Neural progenitor cell (in vitro differentiated cells): ENCODE measurements around the gene TRAPPC6A. TPM values are rescaled to one million over a fixed set of nuclear protein-coding genes. Genes with fewer than 3 reads are reported as not detected.

Source experiments
- DNase-seq: peaks from one replicate; pipeline ENCODE4 v3.0.0-alpha.2; 2016; ENCODE audit warnings: low spot score
- H2AFZ ChIP-seq: fragments of 200-600 bp; sonication (generic); replicated peaks from 2 replicates; pipeline ENCODE4 v1.6.1; 2016; ENCODE audit warnings: antibody characterized with exemption
- H3F3A ChIP-seq: fragments of 200-600 bp; sonication (generic); 2 replicates; pipeline ENCODE4 v1.6.1; 2016; ENCODE audit warnings: antibody characterized with exemption, low read depth
- H3K27ac ChIP-seq: fragments of 200-600 bp; sonication (generic); 2 replicates; pipeline ENCODE4 v1.5.1; 2016; ENCODE audit warnings: mild to moderate bottlenecking
- H3K27me3 ChIP-seq: fragments of 200-600 bp; sonication (generic); 2 replicates; pipeline ENCODE4 v1.6.1; 2016; ENCODE audit warnings: mild to moderate bottlenecking, moderate library complexity
- H3K36me3 ChIP-seq: fragments of 200-600 bp; sonication (generic); 2 replicates; pipeline ENCODE4 v1.5.1; 2016
- H3K4me1 ChIP-seq: fragments of 200-600 bp; sonication (generic); 2 replicates; pipeline ENCODE4 v1.6.1; 2016; ENCODE audit warnings: mixed run types
- H3K4me2 ChIP-seq: fragments of 200-600 bp; sonication (generic); 2 replicates; pipeline ENCODE4 v1.6.1; 2016
- H3K4me3 ChIP-seq: fragments of 200-600 bp; sonication (generic); 2 replicates; pipeline ENCODE4 v1.5.1; 2016
- H3K79me2 ChIP-seq: fragments of 200-600 bp; sonication (generic); 2 replicates; pipeline ENCODE4 v1.6.1; 2016; ENCODE audit warnings: low read depth
- H3K9ac ChIP-seq: fragments of 200-600 bp; sonication (generic); 2 replicates; pipeline ENCODE4 v1.6.1; 2016
- H3K9me3 ChIP-seq: fragments of 200-600 bp; sonication (generic); 2 replicates; pipeline ENCODE4 v1.5.1; 2016; ENCODE audit warnings: low read depth
- H4K20me1 ChIP-seq: fragments of 200-600 bp; sonication (generic); 2 replicates; pipeline ENCODE4 v1.6.1; 2016; ENCODE audit warnings: low read depth
- H3K27ac Mint-ChIP-seq: 3 replicates; pipeline ENCODE4 v1.8.0; 2021; ENCODE audit warnings: mixed read lengths
- H3K27me3 Mint-ChIP-seq: 2 replicates; pipeline ENCODE4 v1.8.0; 2022; ENCODE audit warnings: low read depth, mild to moderate bottlenecking, inconsistent platforms, moderate library complexity, mixed read lengths; ENCODE audit not compliant: insufficient read depth
- H3K36me3 Mint-ChIP-seq: 3 replicates; pipeline ENCODE4 v1.8.0; 2021; ENCODE audit warnings: mixed read lengths
- H3K4me1 Mint-ChIP-seq: 3 replicates; pipeline ENCODE4 v1.8.0; 2021; ENCODE audit warnings: mixed read lengths
- H3K4me3 Mint-ChIP-seq: 3 replicates; pipeline ENCODE4 v1.8.0; 2021; ENCODE audit warnings: mild to moderate bottlenecking, moderate library complexity, mixed read lengths
- H3K9me3 Mint-ChIP-seq: 3 replicates; pipeline ENCODE4 v1.8.0; 2020; ENCODE audit warnings: mixed read lengths
- CTCF ChIP-seq: fragments of 200-600 bp; sonication (generic); IDR thresholded peaks from 2 replicates; pipeline ENCODE4 v1.5.1; 2017; ENCODE audit warnings: antibody characterized with exemption, mild to moderate bottlenecking
- EZH2 ChIP-seq: fragments of 200-600 bp; sonication (generic); IDR thresholded peaks from 2 replicates; pipeline ENCODE4 v1.6.1; 2017; ENCODE audit warnings: antibody characterized with exemption, mild to moderate bottlenecking, moderate library complexity
- EZH2phosphoT487 ChIP-seq: fragments of 200-600 bp; sonication (generic); IDR thresholded peaks from 2 replicates; pipeline ENCODE4 v1.6.1; 2017; ENCODE audit warnings: antibody characterized with exemption
- total RNA-seq: library from RNA; depleted of rRNA; stranded (reverse); fragments of >200 nt; gene quantifications from 2 replicates; pipeline ENCODE4 v1.2.3, GENCODE V29; 2015; ENCODE audit warnings: low replicate concordance

The TRAPPC6A gene
- total RNA-seq, 1 donor from 2014 or later: 24.7 TPM

- no peaks in the 10 kb centered on the region for H3K36me3 ChIP-seq
- no peaks in the 10 kb centered on the region for H3K9me3 ChIP-seq
- H3K4me2 ChIP-seq: peak overlapping the region; percentile 57
- H3K27me3 Mint-ChIP-seq: peaks cover 43% of the 10 kb centered on the region
- peak overlapping the region; percentile 22 for H3K4me3 ChIP-seq
- H3K27me3 ChIP-seq: peaks cover 95% of the 10 kb centered on the region
- H3K79me2 ChIP-seq: no peaks in the 10 kb centered on the region
- H3K9me3 Mint-ChIP-seq: no peaks in the 10 kb centered on the region
- H4K20me1 ChIP-seq: peaks cover 13% of the 10 kb centered on the region
- peak overlapping the region; percentile 4 for H2AFZ ChIP-seq
- DNase-seq: peak; percentile 51
- H3K4me1 Mint-ChIP-seq: peaks cover 11% of the 10 kb centered on the region
- no peaks in the 10 kb centered on the region for H3K36me3 Mint-ChIP-seq
- no peak overlapping the region for H3K27ac Mint-ChIP-seq
- no peak overlapping the region for H3K27ac ChIP-seq
- H3K4me1 ChIP-seq: no peaks in the 10 kb centered on the region
- peak overlapping the region; percentile 68 for H3K4me3 Mint-ChIP-seq
- no peak for TF ChIP-seq CTCF
- TF ChIP-seq EZH2phosphoT487: peak; percentile 94
- TF ChIP-seq EZH2: peak; percentile 92
- H3F3A ChIP-seq: no peaks in the 10 kb centered on the region
- H3K9ac ChIP-seq: no peak overlapping the region
These were observed 39.3 kb upstream of the TRAPPC6A start for GRCh38 chr19:45217193-45217956.

- no peak overlapping the region for H3K9ac ChIP-seq
- no peak overlapping the region for H3K27ac Mint-ChIP-seq
- no peak for DNase-seq
- peaks cover 13% of the 10 kb centered on the region for H4K20me1 ChIP-seq
- no peaks in the 10 kb centered on the region for H3K9me3 ChIP-seq
- H2AFZ ChIP-seq: no peak overlapping the region
- no peak overlapping the region for H3K27ac ChIP-seq
- H3K79me2 ChIP-seq: no peaks in the 10 kb centered on the region
- no peaks in the 10 kb centered on the region for H3K4me1 ChIP-seq
- H3K36me3 ChIP-seq: no peaks in the 10 kb centered on the region
- H3K4me1 Mint-ChIP-seq: peaks cover 12% of the 10 kb centered on the region
- no peak overlapping the region for H3K4me2 ChIP-seq
- H3K27me3 Mint-ChIP-seq: peaks cover 39% of the 10 kb centered on the region
- H3K36me3 Mint-ChIP-seq: no peaks in the 10 kb centered on the region
- no peak overlapping the region for H3K4me3 ChIP-seq
- H3K4me3 Mint-ChIP-seq: peak overlapping the region; percentile 68
- H3K9me3 Mint-ChIP-seq: no peaks in the 10 kb centered on the region
- H3F3A ChIP-seq: no peaks in the 10 kb centered on the region
- H3K27me3 ChIP-seq: peaks cover 88% of the 10 kb centered on the region
- no peak for TF ChIP-seq CTCF
These were observed 38.6 kb upstream of the TRAPPC6A start for GRCh38 chr19:45216667-45217066.

- H3K27ac Mint-ChIP-seq: no peak overlapping the region
- DNase-seq: peak; percentile 47
- no peaks in the 10 kb centered on the region for H3K9me3 Mint-ChIP-seq
- peak overlapping the region; percentile 34 for H3K4me3 ChIP-seq
- H3K4me1 ChIP-seq: no peaks in the 10 kb centered on the region
- H3K36me3 ChIP-seq: no peaks in the 10 kb centered on the region
- no peak overlapping the region for H3K9ac ChIP-seq
- H4K20me1 ChIP-seq: peaks cover 13% of the 10 kb centered on the region
- no peaks in the 10 kb centered on the region for H3K9me3 ChIP-seq
- peak overlapping the region; percentile 61 for H3K4me2 ChIP-seq
- H3K4me1 Mint-ChIP-seq: peaks cover 16% of the 10 kb centered on the region
- no peaks in the 10 kb centered on the region for H3K36me3 Mint-ChIP-seq
- H3K79me2 ChIP-seq: no peaks in the 10 kb centered on the region
- H3K4me3 Mint-ChIP-seq: peak overlapping the region; percentile 43
- H3K27me3 ChIP-seq: peaks cover 78% of the 10 kb centered on the region
- peaks cover 39% of the 10 kb centered on the region for H3K27me3 Mint-ChIP-seq
- peak; percentile 71 for TF ChIP-seq EZH2
- TF ChIP-seq CTCF: no peak
- TF ChIP-seq EZH2phosphoT487: no peak
- H2AFZ ChIP-seq: peak overlapping the region; percentile 46
- H3K27ac ChIP-seq: no peak overlapping the region
- H3F3A ChIP-seq: no peaks in the 10 kb centered on the region
These were observed 37.6 kb upstream of the TRAPPC6A start for GRCh38 chr19:45215391-45216191.
